HG03439 (cell line): Measurements from ENCODE around the gene COL15A1.

ENCODE experiments used
- ATAC-seq: cut with Tn5 transposase; IDR thresholded peaks from one replicate; pipeline ENCODE4 v1.9.1; 2021; ENCODE audit warnings: mild to moderate bottlenecking, moderate library complexity; ENCODE audit not compliant: unreplicated experiment

The COL15A1 gene

DNA sequence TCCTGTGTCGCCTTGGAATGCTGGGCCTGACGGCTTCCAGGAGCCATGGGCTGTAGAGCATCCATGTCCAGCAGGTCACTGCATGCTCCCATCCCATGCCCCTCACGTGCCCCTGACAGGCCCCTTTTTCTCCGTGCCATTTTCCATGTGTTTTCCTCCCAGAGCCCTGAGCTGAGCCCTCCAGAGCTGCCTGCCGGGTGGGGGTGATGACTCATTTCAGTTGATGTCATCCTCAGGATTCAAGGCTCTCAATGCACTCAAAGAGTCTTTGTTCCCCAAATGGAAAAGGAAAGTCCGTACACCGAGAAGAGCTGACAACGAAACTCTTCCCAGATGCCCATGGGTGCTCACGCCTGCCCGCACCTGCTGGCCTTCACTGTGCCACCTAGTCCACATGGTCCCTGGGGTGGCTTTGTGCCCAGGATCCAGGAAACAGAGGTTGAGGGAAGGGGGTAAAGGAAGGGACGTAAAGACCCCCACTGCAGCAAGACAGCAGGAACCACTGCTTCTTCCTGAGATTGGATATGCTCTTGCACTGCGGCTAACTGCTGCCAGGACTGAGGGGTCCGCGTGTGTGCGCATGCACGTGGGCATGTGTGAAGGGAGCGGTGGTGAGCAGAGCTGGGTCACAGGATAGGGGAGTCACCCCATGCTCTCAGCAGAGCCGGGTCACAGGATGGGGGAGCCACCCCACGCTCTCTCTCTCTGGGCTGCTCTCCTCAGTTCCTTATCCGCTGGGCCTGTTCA is 27.6 kb downstream of the COL15A1 start:
- ATAC-seq, result no peak

DNA sequence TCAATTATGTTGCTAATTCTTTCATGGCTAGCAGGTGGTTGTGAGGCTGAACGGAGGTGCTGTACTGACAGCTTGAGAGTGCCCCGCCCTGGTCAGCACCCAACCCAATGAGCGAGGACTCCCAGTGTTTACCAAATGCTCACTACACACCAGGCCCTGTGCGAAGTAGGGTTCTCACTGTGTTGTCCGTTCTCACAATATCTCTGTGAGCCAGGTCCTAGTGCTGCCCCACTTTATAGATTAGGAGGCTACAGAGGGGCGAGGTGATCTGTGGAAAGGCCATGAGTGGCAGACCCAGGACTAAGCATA is 28.2 kb downstream of the COL15A1 start:
- ATAC-seq, result no peak

DNA sequence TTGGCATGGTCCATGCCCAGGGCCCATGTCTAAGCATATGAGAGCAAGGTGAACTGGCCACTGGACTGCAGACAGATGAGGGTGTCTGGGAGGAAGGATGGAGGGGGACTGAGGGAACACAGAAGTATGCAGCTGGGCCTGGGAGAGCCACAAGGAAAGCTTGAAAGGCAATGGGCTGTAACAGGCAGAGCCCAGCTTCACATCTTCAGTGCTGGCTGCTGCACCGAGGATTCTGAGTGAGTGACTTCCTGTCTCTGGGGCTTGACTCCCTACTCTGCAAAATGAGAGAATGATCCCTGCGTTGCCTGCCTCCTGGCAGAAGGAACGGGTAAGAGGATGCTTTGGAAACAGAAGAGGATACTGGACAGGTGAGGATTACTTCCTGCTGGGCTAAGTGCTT is 29.0 kb downstream of the COL15A1 start:
- no peak for ATAC-seq

DNA sequence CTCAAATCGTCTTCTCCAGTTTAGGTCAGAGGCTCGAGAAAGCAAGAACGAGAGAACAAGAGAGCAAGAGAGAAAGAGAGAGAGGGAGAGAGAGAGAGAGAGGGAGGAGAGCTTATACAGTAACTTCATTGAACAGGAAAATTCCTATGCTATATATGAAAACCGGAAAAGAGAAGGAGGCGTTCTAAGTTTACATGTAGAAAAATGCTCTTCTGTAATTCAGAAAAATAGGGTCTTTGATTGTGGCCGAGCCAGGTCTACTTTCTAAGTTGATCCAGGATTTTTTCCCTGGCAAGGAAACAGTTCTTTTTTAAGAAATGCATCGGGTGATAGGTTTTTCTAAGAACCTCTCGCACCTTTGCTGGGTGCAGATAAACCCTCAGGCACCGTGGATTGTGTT is 29.5 kb downstream of the COL15A1 start:
- no peak for ATAC-seq

DNA sequence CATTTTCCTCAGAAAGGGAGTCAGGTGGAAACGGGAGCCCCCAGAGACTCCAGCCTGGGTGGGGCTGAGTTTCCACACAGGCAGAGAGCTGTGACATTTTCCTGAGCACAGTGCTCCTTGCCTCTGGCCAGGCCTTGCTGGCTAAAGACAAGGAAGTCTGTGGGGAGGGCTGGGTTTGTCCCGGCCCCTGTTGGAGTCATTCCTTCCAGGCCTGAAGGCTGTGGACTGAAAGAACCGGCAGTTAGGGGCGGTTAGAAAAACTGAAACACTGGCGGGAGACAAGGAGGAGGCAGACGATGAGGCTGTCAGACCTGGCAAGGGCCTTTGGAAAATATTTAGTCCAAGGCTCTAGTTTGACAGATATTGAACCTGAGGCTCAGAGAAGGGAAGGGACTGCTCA is 29.9 kb downstream of the COL15A1 start:
- no peak for ATAC-seq

DNA sequence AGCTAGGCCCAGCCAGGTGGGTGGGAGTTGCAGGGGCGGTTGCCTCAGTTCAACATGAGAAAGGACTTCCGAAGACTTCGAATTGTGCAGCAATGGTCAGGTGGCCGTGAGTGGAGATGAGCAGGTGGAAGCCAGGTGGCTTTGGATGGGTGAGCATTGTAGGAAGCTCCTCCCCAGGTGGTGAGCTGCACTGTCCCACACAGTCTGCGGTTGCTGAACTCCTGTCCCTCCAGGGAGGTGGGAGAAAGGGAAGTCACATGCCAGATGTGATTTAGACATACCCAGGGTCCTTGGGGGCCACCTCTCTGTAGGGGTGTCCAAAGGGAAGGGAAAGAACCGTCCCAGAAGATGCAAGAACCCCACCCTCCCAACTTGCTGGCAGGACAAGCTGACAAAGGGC is 30.4 kb downstream of the COL15A1 start:
- no peak for ATAC-seq

DNA sequence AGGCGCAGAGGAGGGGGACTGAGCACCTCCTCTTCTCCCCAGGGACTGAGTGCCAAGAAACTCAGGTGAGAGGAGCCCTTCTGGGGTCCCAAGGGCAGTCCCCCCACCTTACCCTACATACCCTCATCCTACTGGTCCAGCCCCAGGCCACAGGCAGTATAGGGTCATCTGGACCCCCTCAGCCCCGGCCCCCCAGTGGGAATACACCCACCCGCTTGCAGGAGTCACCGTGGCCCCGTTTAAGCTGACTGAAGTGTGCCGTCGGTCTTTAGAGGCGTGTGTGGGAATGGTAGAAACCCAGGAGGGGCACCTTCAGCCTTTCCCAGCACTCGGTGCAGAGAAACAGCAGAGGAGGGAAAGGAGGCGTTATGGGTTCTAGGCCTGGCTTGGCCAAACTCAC is 30.8 kb downstream of the COL15A1 start:
- no peak for ATAC-seq

DNA sequence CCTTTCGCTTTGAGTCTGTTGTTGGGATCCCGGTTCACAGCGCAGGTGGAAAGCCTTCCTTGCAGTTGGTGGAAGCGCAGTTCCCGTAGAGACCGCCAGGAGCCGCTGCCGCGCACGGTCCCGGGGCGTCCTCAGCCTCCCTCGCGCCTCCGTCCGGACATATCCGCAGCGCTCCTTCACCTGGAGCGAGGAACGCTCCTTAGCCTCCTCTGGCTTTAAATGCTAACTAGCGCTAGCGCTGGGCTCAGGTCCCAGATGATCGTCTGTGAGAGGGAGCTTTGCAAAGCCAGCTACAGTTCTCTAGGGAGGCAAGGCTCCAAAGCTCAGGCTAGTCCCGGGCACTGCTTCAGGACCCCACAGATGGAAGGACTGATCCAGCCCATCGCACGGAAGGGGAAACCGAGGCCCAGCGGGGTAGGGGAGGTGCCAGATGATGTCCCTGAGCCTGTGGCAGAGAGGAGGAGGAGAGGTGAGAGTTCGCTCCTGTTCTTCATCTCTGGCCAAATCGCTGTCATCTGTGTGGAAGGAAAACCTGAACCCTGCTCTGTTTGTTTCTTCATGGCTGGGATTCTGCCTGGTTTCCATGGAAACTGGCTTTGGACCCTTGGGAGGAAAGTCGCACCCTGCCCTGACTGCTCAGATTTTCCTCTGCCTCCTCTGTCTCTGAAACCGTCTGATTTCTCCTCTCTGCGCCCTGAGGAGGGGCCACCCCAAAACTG is 31.4 kb downstream of the COL15A1 start:
- ATAC-seq, result peak; percentile 72

DNA sequence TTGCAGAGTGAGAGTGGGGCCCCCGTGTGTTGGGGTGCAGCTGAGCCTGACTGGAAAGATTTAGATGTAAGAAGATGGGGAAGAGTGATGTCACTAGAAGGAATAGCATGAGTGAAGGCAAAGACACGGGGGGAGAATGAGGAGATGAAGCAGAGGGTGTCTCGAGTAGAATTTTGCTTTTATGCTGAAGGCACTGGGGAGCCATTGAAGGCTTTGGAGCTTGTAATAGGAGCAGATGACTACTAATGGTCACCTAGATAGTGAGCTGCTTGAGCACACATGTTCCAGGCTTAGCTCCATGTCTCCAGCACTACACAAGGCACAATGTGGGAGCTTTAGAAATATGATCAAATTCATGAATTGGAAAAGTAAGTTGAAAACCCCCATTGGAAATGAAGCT is 32.1 kb downstream of the COL15A1 start:
- no peak for ATAC-seq

DNA sequence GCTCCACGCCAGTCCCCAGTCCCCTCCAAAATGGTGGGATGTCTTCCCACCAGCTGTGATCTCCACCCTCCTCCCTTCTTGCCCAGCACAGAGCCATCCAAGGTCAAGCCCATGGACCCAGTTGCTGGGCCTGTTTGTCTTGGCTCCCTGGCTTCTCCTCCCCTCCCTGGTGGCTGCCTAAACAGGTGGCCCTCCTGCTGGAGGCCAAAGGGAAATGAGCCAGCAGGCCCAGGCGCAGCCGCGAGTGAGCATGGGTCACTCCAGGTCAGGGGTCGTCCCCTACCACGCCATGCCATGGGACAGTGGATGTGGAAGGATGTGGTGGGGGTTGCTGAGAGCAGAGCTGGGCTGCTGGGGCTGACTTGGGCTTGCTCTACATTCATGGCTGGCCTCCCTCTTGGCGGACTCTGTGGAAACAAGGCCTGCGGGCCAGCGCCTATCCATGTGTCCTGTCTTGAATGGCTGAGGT is 33.6 kb downstream of the COL15A1 start:
- no peak for ATAC-seq

DNA sequence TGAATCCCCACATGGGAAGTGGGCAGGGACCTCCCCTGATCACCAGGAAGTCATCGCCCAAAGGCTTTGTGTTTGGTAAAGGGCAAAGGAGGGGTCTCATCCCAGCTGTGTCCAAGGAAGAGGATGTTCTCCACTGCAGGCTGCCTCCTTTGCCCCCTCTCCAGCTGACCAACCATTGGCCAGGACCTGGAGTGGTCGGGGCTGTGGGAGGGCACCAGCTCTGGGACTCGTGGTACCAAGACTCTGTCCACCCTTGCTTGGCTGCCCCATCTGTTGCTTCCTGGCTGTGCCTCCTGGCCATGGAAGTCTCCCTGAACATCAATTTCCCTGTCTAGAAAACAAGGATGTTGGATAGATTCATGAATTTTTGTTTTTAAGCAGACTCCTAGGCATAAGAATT is 34.1 kb downstream of the COL15A1 start:
- no peak for ATAC-seq

DNA sequence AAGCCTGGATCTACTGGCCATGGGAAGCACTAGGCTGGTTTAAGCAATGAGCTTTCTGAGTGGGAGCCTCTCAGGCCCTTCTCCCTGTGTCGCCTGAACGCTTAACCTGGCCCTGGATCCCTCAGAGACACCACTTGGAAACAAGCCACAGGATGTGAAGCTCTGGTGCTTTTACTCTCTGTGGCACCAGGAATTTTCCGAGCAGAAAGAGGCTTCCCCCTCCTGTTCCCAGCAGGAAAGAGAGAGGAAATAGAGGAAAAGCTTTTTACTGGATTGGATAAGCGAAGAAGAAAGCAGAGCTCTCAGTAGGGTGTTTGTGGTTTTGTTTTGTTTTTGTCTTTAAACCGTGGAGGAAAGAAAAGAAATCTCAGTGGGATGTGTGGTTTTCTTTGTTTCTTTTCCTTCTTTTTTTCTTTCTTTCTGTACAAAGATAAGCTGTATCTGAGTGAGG is 34.5 kb downstream of the COL15A1 start:
- ATAC-seq, result no peak

DNA sequence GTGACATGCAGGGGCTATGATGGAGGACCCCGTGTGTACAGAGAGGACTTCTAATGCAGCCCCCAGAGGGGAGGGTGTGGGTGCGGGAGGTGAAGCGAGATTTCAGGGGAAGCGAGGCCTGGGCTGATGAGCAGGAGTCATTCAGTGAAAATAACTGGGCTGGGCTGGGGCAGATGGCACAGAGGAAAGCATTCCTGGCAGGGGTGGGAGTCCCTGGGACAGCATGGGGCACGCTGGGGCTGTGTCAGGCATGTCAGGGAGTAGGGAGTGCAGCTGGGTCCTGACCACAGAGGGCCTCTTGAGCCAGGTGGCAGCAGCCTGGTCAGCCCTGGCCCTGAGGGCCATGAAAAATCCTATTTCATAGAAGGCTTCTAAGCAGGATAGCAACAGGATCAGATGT is 36.6 kb downstream of the COL15A1 start:
- no peak for ATAC-seq

DNA sequence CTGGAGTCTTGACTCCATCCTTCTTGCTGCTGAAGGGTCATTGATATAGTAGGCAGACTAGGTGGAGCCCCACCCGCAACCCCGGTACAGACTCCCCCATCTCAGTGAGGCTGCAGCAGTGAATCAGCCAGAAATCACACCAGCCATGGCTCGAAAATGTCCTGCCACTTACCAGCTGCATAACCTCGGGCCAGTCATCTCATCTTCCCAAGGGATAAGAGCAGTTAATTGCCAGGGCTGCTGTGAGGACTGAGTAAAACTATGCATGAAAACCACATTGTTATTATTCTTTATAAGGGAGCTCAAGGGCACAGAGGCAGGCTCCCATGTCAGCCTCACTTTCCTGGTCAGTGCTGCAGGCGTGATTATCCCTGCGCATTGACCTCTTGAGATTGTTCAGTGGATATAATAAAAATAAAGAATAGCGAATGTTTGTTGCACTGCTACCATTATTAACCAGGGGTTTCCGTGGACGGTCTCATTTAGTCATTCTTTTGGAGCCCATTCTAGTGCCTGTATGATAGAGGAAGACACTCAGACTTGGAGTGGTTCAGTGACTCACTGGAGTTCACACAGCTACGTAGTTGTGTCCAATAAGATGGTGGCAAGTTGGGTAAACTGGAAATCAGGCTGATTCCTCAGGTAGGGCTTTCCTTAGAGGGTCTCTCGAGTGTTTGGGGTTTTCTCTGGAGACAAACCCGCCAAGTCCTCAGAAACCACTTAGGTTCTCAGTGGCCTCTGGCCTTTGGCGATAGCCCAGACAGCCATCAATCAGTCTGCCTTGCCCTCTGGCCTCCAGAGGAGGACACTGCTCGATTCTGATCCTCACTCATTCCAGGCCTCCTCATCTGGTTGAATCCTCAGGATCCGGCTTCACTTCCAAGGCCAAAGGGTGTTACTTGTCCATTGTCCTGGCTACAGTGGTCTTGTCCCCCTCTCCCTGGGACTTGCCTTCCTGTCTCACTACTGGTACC is 39.9 kb downstream of the COL15A1 start:
- ATAC-seq, result no peak

DNA sequence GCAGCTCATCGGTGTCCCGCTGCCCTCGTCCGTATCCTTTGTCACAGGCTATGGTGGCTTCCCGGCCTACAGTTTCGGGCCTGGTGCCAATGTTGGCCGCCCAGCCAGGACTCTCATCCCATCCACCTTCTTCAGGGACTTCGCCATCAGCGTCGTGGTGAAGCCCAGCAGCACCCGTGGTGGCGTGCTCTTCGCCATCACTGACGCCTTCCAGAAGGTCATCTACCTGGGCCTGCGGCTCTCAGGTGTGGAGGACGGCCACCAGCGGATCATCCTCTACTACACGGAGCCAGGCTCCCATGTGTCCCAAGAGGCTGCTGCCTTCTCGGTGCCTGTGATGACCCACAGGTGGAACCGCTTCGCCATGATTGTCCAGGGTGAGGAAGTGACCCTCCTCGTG is 41.9 kb downstream of the COL15A1 start:
- no peak for ATAC-seq

DNA sequence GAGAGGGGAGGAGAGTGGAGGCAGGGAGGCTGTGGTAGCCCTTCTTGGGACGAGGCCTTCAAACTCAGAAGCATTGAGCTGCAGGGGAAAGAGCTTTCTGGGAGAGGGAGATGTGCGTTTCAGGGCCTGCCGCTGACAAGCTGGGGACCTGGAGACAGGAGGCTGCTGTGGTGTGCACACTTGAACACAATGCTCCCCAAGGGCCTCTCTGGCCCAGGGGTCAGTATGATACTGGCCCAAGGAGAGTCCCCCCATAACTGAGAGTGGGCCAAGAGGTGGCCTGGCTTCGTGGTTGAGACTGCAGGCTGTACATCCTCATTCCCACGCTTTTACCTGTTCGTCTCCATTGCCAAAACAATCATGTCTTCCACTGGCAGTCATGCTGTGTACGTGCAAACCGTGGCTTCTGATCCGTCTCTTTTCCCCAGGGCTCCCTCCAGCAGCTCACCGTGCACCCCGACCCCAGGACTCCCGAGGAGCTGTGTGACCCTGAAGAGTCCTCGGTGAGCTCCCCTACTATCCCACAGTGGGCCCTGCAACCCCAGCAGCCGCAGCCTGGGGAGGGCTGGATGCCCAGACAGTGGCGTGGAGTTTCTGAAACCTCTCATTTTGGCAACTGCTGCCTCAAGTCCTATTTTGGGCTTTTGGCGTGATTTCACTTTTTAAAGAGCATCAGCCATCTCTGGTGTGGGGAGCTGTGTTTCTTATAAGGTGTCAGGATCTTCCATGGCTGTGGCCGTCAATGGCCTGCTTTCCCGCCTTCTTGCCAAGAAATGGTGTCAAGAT is 43.4 kb downstream of the COL15A1 start:
- ATAC-seq, result no peak

DNA sequence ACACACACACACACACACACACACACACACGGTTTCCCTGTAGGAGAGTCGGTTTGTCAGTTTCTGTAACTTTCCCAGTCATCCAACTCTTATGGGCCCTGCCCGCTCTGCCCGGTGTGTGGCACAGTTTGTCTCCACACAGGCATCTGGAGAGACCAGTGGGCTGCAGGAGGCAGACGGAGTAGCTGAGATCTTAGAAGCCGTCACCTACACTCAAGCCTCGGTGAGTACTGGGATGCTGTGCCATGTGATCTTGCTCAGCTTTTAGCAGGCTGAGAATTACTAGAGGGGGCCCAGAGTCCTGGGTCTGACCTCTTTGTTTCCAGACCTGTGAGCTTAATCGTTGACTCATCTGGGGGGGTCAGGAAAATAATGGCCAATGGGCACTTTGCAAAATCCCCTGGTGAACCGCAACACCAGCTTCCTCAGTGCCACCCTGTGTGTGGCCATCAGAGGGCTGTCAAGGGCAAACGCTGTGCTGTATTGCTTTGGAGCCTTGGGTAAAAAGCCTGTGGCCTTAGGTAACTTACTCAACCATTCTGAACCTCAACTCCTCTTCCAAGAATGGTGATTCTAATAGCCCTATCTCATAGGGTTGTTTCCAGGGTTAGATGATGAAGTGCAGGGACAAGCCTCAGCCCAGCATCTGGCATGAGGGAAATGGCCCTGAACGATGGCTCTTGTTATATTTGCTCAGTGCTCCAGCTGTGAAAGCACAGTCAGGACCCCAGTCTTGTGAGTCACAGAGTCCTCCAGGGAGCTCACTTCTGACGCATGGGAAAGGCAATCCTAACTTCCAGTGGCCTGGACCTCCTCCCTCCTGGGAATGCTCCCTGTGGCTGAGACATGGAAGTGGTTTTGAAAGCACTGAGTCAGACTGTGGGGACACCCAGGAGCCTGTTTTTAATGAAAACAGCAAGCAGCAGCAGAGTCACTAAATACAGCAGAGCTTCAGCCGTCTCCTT is 45.6 kb downstream of the COL15A1 start:
- ATAC-seq, result no peak

DNA sequence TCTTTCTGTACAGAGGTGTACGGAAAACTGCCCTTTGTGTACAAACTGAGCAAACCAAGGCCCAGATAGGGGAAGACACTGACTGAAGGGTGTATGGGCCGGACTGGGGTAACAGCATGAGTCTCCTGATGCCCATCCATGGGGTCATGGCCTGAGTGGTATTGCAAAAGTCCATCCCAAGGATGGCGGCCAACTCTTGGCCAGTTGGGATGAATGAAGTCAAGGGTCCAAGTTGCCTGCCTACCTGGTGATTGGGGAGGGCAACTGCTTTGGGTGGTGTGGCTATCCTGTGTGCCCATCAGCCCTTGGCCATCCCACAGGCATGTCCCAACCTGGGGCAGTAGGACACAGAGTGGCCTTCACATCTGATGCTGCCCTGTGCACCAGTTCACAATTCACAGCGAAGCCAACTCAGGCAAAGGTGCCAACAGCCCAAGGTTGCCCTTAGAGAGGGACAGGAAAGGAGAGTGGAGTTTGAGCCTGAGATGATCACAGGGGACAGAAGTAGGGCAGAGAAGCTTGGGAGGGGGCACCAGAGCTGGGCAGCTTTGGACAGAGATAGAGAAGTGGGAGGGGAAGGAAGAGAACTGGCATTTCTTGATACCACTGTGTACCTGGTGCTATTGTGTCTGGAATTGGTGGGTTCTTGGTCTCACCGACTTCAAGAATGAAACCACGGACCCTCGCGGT is 46.6 kb downstream of the COL15A1 start:
- ATAC-seq, result no peak
